AG09319 (cell line): ENCODE data around the gene ADAMTSL1.

Experiments
- DNase-seq: peaks from one replicate; pipeline ENCODE4 v3.0.0-alpha.2; 2010; ENCODE audit warnings: low read depth; ENCODE audit errors: extremely low read depth
- CTCF ChIP-seq: IDR thresholded peaks from 2 replicates; pipeline ENCODE4 v1.5.1; 2011; ENCODE audit warnings: low read depth, mild to moderate bottlenecking, inconsistent platforms, low read length, moderate library complexity

The ADAMTSL1 gene

GRCh38 chr9:18793122-18793521, 319.2 kb downstream of the ADAMTSL1 start:
- no peak for DNase-seq
- TF ChIP-seq CTCF = no peak

- DNase-seq = no peak
- no peak for TF ChIP-seq CTCF
Measured at GRCh38 chr9:18795947-18796671, 322.2 kb downstream of the ADAMTSL1 start.

- TF ChIP-seq CTCF = no peak
- no peak for DNase-seq
Measured at GRCh38 chr9:18796696-18797270, 322.8 kb downstream of the ADAMTSL1 start.

- no peak for TF ChIP-seq CTCF
- DNase-seq = no peak
Measured at GRCh38 chr9:18798106-18798505, 324.2 kb downstream of the ADAMTSL1 start.

- no peak for DNase-seq
- TF ChIP-seq CTCF = no peak
Measured at GRCh38 chr9:18798508-18799290, 324.7 kb downstream of the ADAMTSL1 start.

GRCh38 chr9:18799428-18799827, 325.5 kb downstream of the ADAMTSL1 start:
- DNase-seq = no peak

More at GRCh38 chr9:18799428-18799827, 325.5 kb downstream of the ADAMTSL1 start:
- no peak for TF ChIP-seq CTCF
